ENCODE results near the gene SLC38A2.

DNA sequence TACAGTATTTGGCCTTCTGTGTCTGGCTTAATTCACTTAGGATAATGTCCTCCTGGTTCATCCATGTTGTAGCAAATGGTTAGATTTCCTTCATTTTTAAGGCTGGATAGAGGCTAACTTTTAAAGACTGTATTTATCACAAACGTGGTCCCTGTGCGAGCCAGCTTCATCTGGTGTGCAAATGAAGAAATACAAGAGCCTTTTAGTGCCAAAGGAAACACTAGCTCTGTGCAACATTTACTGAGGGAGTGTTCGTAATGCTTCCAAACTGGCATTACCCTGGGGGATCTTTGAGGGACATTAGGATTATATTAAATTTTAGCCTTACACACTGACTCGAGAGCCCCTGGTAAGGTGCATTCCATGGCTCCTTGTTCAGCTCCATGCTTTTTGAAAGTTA is 43.0 kb upstream of the SLC38A2 start:
- TF ChIP-seq, protein P1, sequence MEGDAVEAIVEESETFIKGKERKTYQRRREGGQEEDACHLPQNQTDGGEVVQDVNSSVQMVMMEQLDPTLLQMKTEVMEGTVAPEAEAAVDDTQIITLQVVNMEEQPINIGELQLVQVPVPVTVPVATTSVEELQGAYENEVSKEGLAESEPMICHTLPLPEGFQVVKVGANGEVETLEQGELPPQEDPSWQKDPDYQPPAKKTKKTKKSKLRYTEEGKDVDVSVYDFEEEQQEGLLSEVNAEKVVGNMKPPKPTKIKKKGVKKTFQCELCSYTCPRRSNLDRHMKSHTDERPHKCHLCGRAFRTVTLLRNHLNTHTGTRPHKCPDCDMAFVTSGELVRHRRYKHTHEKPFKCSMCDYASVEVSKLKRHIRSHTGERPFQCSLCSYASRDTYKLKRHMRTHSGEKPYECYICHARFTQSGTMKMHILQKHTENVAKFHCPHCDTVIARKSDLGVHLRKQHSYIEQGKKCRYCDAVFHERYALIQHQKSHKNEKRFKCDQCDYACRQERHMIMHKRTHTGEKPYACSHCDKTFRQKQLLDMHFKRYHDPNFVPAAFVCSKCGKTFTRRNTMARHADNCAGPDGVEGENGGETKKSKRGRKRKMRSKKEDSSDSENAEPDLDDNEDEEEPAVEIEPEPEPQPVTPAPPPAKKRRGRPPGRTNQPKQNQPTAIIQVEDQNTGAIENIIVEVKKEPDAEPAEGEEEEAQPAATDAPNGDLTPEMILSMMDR (IDR thresholded peaks at IDR 0.05; ENCODE audit: insufficient read depth, low read length, poor library complexity, severe bottlenecking) = no peak
- no peak for TF ChIP-seq EZH2phosphoT487 (conservative IDR thresholded peaks at IDR 0.05; ENCODE audit: low read length)

Data from SU-DHL-6 (cell line).